OCI-LY3 (cell line): ENCODE results near the gene DRC1.

Experiments used
- H2AFZ ChIP-seq: fragments of 200-600, 300-600 bp; shearing (Covaris generic); 2 replicates; pipeline ENCODE4 v1.6.0; 2014; ENCODE audit warnings: antibody characterized with exemption, low read depth, low read length
- H3K27ac ChIP-seq: fragments of 200-600, 300-600 bp; sonication (generic); 2 replicates; pipeline ENCODE4 v1.5.1; 2014; ENCODE audit warnings: mild to moderate bottlenecking, low read length, moderate library complexity, mixed read lengths
- H3K27me3 ChIP-seq: fragments of 200-600, 300-600 bp; sonication (generic); 2 replicates; pipeline ENCODE4 v1.6.1; 2014; ENCODE audit warnings: low read depth, low read length, mixed read lengths
- H3K36me3 ChIP-seq: fragments of 200-600, 300-600 bp; sonication (generic); replicated peaks from 2 replicates; pipeline ENCODE3; 2014; ENCODE audit warnings: low read depth, low read length, mixed read lengths
- H3K4me1 ChIP-seq: fragments of 300-600, 200-600 bp; sonication (generic); 2 replicates; pipeline ENCODE4 v1.6.1; 2014; ENCODE audit warnings: low read length, mixed read lengths
- H3K4me2 ChIP-seq: fragments of 200-600, 300-600 bp; sonication (generic); 2 replicates; pipeline ENCODE4 v1.6.1; 2014; ENCODE audit warnings: low read length, mixed read lengths
- H3K4me3 ChIP-seq: fragments of 300-600, 200-600 bp; sonication (generic); 2 replicates; pipeline ENCODE4 v1.5.1; 2014; ENCODE audit warnings: antibody characterized with exemption, mild to moderate bottlenecking, low read length, moderate library complexity
- H3K79me2 ChIP-seq: fragments of 300-600, 200-600 bp; shearing (Covaris generic); 2 replicates; pipeline ENCODE4 v1.6.1; 2014; ENCODE audit warnings: mild to moderate bottlenecking, low read length, mixed read lengths
- H3K9ac ChIP-seq: fragments of 300-600, 200-600 bp; shearing (Covaris generic); 2 replicates; pipeline ENCODE4 v1.6.0; 2014; ENCODE audit warnings: mild to moderate bottlenecking, low read length, moderate library complexity
- H3K9me3 ChIP-seq: fragments of 200-600, 300-600 bp; shearing (Covaris generic); 2 replicates; pipeline ENCODE4 v1.6.1; 2014; ENCODE audit warnings: low read length, mixed read lengths; ENCODE audit not compliant: insufficient read depth
- H4K20me1 ChIP-seq: fragments of 200-600, 300-600 bp; sonication (generic); 2 replicates; pipeline ENCODE4 v1.6.1; 2016; ENCODE audit warnings: low read length, mixed read lengths; ENCODE audit not compliant: insufficient read depth
- EZH2phosphoT487 ChIP-seq: fragments of 200-600 bp; shearing (Covaris generic); IDR thresholded peaks from 2 replicates; pipeline ENCODE4 v1.6.1; 2018; ENCODE audit warnings: antibody characterized with exemption, mixed run types, low read depth
- TF ChIP-seq, protein P1 (sequence below): fragments of 200-600, 300-600 bp; sonication (generic); IDR thresholded peaks from 2 replicates; pipeline ENCODE4 v1.5.1; 2014; ENCODE audit warnings: antibody characterized with exemption, low read length, low read depth

The DRC1 gene

DNA sequence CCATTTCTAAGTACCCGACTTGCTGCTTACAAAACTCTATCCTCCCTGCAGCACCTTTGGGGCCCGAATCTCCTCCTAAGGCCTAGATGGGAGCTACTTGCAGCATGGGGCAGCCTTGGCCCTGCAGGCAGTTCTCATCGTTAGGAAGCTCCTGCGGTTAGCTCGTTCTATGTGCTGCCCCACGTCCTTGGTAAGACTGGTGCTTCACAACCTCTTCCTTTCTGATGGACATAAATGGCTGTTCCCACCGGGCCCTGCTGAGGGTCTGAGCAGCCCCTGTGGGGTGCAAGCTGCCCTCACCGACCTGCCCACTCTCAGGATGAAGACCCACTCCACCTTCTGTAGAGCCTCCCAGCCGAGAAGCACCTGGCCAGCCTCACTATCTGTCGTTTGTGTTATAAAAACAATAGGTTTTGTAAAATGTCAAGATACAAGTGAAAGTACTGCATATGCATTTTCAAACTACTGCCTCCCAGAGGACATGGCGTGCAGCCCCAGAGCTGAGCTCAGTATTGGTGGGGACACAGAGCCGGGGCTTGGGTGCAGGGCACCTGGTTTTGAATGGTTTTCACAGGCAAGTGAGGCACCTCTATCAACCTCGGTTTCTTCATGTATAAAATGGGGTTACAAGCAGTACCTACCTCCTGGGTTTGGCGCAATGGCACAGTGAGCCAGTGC is 56.8 kb downstream of the DRC1 start:
- no peak overlapping the region for H3K4me3 ChIP-seq
- no peak overlapping the region for H2AFZ ChIP-seq
- H3K27me3 ChIP-seq: no peaks in the 10 kb centered on the region
- H3K9ac ChIP-seq: no peak overlapping the region
- no peak overlapping the region for H3K27ac ChIP-seq
- TF ChIP-seq EZH2phosphoT487: no peak
- TF ChIP-seq, protein P1, sequence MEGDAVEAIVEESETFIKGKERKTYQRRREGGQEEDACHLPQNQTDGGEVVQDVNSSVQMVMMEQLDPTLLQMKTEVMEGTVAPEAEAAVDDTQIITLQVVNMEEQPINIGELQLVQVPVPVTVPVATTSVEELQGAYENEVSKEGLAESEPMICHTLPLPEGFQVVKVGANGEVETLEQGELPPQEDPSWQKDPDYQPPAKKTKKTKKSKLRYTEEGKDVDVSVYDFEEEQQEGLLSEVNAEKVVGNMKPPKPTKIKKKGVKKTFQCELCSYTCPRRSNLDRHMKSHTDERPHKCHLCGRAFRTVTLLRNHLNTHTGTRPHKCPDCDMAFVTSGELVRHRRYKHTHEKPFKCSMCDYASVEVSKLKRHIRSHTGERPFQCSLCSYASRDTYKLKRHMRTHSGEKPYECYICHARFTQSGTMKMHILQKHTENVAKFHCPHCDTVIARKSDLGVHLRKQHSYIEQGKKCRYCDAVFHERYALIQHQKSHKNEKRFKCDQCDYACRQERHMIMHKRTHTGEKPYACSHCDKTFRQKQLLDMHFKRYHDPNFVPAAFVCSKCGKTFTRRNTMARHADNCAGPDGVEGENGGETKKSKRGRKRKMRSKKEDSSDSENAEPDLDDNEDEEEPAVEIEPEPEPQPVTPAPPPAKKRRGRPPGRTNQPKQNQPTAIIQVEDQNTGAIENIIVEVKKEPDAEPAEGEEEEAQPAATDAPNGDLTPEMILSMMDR: 0 out of 2 replicates have a peak, but pooled peaks have one; percentile 9
- H3K79me2 ChIP-seq: no peaks in the 10 kb centered on the region
- no peaks in the 10 kb centered on the region for H4K20me1 ChIP-seq
- H3K4me1 ChIP-seq: 0 out of 2 replicates have a peak, but pooled peaks cover 3% of the 10 kb centered on the region
- no peaks in the 10 kb centered on the region for H3K36me3 ChIP-seq
- H3K9me3 ChIP-seq: no peaks in the 10 kb centered on the region
- H3K4me2 ChIP-seq: no peak overlapping the region

GRCh38 chr2:26459991-26460612 is 58.4 kb downstream of the DRC1 start:
- Histone ChIP-seq H3K27ac (no peak overlapping the region), H3K9me3 (no peaks in the 10 kb centered on the region), H3K4me3 (no peak overlapping the region), H3K4me2 (no peak overlapping the region), H3K36me3 (no peaks in the 10 kb centered on the region), H4K20me1 (no peaks in the 10 kb centered on the region), H3K9ac (no peak overlapping the region), H2AFZ (no peak overlapping the region), H3K27me3 (no peaks in the 10 kb centered on the region), H3K4me1 (0 out of 2 replicates have a peak, but pooled peaks cover 3% of the 10 kb centered on the region), H3K79me2 (no peaks in the 10 kb centered on the region)
- TF ChIP-seq, protein P1: no peak
- no peak for TF ChIP-seq EZH2phosphoT487

GRCh38 chr2:26460613-26461031 is 58.9 kb downstream of the DRC1 start:
- Histone ChIP-seq H3K36me3 (no peaks in the 10 kb centered on the region), H3K27ac (no peak overlapping the region), H3K4me2 (no peak overlapping the region), H3K9ac (no peak overlapping the region), H3K4me1 (0 out of 2 replicates have a peak, but pooled peaks cover 3% of the 10 kb centered on the region), H4K20me1 (no peaks in the 10 kb centered on the region), H3K9me3 (no peaks in the 10 kb centered on the region), H3K27me3 (no peaks in the 10 kb centered on the region), H3K79me2 (no peaks in the 10 kb centered on the region), H2AFZ (no peak overlapping the region), H3K4me3 (no peak overlapping the region)
- TF ChIP-seq, protein P1: no peak
- no peak for TF ChIP-seq EZH2phosphoT487

- no peak overlapping the region for H2AFZ ChIP-seq
- H3K79me2 ChIP-seq: no peaks in the 10 kb centered on the region
- no peaks in the 10 kb centered on the region for H3K36me3 ChIP-seq
- H3K4me2 ChIP-seq: no peak overlapping the region
- no peak overlapping the region for H3K27ac ChIP-seq
- H3K4me3 ChIP-seq: no peak overlapping the region
- H3K9ac ChIP-seq: no peak overlapping the region
- H3K9me3 ChIP-seq: no peaks in the 10 kb centered on the region
- no peaks in the 10 kb centered on the region for H3K27me3 ChIP-seq
- H3K4me1 ChIP-seq: 0 out of 2 replicates have a peak, but pooled peaks cover 3% of the 10 kb centered on the region
- TF ChIP-seq EZH2phosphoT487: no peak
- TF ChIP-seq, protein P1: no peak
- no peaks in the 10 kb centered on the region for H4K20me1 ChIP-seq
These were observed 59.9 kb downstream of the DRC1 start for GRCh38 chr2:26461601-26462023.
